KOPT-K1 (cell line): ENCODE data around the gene CXCR3.
"Not testable (repeated sequence)": the region's sequence is repeated elsewhere in the genome, so short reads cannot be mapped to it uniquely, and the experiment has no call there.

Experiments
- H3K27ac ChIP-seq: fragments of 200-600 bp; sonication (generic); 2 replicates; pipeline ENCODE4 v1.5.1; 2016; ENCODE audit warnings: antibody characterized with exemption, mild to moderate bottlenecking, low read depth, low read length; ENCODE audit not compliant: poor library complexity, severe bottlenecking
- H3K36me3 ChIP-seq: fragments of 200-600 bp; sonication (generic); 2 replicates; pipeline ENCODE4 v1.5.1; 2017; ENCODE audit warnings: antibody characterized with exemption, mild to moderate bottlenecking, low read length, moderate library complexity; ENCODE audit not compliant: insufficient read depth
- H3K9me3 ChIP-seq: fragments of 200-600 bp; sonication (generic); 2 replicates; pipeline ENCODE4 v1.5.1; 2017; ENCODE audit warnings: antibody characterized with exemption, low read length, mild to moderate bottlenecking; ENCODE audit not compliant: insufficient read depth, poor library complexity, severe bottlenecking

The CXCR3 gene

GRCh38 chrX:71622576-71623450, 4.5 kb upstream of the CXCR3 start:
- Histone ChIP-seq H3K9me3 (no peaks in the 10 kb centered on the region), H3K36me3 (no peaks in the 10 kb centered on the region), H3K27ac (peak overlapping the region; percentile 71)

DNA sequence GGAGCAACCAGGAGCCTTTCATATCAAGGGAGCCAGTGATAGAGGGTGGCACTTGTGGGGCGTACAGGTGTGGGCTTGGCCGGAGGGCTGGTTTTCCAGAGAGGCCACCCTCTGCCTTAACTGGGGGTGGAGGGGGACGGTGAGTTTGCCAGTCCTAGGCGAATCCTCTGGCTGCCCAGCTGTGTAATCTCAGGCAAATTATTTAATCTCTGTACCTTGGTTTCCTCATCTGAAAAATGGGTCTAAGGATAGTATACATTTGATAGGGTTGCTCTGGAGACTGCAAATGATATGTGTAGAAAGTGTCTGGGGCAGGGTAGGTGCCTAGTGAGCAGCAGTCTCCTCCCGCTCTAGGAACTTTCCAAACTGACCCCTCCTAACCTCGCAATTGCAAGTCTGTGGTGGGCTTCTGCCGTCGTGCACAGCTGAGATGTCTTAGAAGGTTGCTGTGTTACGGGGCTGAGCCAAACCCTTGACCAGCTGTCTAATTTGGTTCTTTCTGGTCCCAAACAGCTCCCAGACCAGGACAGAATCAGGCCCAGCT, 3.8 kb upstream of the CXCR3 start:
- Histone ChIP-seq H3K9me3 (no peaks in the 10 kb centered on the region), H3K36me3 (no peaks in the 10 kb centered on the region), H3K27ac (peak overlapping the region; percentile 71)

- Histone ChIP-seq H3K36me3 (no peaks in the 10 kb centered on the region), H3K9me3 (no peaks in the 10 kb centered on the region), H3K27ac (peak overlapping the region; percentile 16)
Measured at GRCh38 chrX:71621603-71622002, 3.3 kb upstream of the CXCR3 start.

GRCh38 chrX:71619986-71620385, 1.7 kb upstream of the CXCR3 start:
- Histone ChIP-seq H3K9me3 (no peaks in the 10 kb centered on the region), H3K36me3 (no peaks in the 10 kb centered on the region), H3K27ac (no peak overlapping the region)

DNA sequence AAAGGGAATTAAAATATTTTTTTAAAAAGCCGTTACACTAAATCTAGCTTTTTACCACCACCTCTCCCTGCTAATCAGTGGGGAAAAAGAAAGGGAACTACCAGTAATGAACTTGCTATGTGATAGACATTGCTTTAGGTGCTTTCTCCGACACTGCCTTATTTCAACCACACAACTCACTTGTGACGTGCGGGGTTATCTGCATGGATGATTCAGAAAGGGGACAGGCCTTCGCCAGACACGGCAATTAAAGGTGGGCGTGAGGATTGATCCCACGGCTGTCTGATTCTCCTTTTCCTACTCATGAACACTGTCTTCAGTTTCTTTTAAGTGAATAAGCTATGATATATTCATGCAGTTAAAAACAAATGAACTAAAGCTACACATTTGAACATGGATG, 882 bp upstream of the CXCR3 start:
- no peaks in the 10 kb centered on the region for H3K36me3 ChIP-seq
- H3K9me3 ChIP-seq = no peaks in the 10 kb centered on the region
- peak overlapping the region; percentile 62 for H3K27ac ChIP-seq

DNA sequence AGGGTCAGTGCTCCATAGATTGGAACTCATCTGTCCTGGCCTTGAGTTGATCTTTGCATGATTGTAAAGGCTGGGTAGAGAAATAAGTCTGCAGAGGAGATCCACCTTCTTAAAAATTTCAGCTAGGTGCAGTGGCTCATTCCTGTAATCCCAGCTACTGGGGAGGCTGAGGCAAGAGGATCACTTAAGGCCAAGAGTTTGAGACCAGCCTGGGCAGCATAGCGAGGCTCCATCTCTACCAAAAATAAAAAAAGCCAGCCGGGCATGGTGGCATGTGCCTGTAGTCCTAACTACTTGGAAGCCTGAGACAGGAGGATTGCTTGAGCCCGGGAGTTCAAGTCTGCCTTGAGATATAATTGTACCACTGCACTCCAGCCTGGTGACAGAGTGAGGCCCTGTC, 476 bp upstream of the CXCR3 start:
- no peaks in the 10 kb centered on the region for H3K9me3 ChIP-seq
- no peaks in the 10 kb centered on the region for H3K36me3 ChIP-seq
- H3K27ac ChIP-seq = peak overlapping the region; percentile 62

DNA sequence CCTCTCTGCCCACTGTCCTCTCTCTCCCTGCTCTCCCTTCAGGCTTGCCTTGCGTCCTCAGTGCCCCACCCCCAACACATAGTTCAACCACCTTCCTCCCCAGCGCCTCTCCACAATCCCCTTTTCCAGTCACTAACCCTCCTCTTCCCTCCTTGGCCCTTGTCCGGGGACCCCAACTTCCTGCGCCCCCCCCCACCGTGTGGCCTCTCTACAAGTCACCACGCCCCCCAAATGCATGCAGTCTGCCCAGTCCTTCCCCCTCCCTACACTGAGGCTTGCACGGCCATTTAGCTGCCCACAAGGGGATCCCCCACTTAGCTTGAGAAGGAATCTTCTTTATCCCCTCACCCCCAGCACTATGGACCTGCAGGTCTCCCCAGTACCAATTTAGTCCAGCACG, 569 bp downstream of the CXCR3 start:
- Histone ChIP-seq H3K9me3 (no peaks in the 10 kb centered on the region), H3K27ac (peak overlapping the region; percentile 62), H3K36me3 (peaks cover 5% of the 10 kb centered on the region; the same call in 1 of the 2 replicates)

GRCh38 chrX:71616672-71617529, 1.4 kb downstream of the CXCR3 start:
- Histone ChIP-seq H3K36me3 (peaks cover 14% of the 10 kb centered on the region), H3K9me3 (no peaks in the 10 kb centered on the region), H3K27ac (peak overlapping the region; percentile 17)

GRCh38 chrX:71615954-71616353, 2.4 kb downstream of the CXCR3 start:
- no peaks in the 10 kb centered on the region for H3K9me3 ChIP-seq
- H3K27ac ChIP-seq = peak overlapping the region; percentile 9
- peaks cover 23% of the 10 kb centered on the region for H3K36me3 ChIP-seq

DNA sequence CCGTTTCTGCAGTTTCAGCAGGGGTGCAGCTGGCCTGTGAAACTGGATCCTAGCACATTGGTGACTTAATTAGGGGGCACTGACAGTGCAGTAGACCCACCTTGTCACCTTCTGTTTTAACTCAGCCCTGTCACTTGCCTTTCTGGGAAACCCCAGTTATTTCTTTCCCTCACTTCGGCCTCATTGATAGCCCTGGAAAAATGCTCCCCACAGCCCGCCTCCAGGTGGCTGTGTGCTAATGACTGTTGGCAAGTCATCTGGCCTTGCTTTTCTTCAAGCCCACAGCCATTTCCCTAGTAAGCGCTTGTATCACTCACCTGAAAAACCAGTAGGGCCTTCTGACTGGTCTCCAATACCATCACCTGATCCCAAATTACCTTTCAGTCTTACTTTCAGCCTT, 3.3 kb downstream of the CXCR3 start:
- Histone ChIP-seq H3K36me3 (peaks cover 31% of the 10 kb centered on the region), H3K27ac (no peak overlapping the region), H3K9me3 (no peaks in the 10 kb centered on the region)

GRCh38 chrX:71612256-71612655, 6.1 kb downstream of the CXCR3 start:
- Histone ChIP-seq H3K27ac (no peak overlapping the region), H3K36me3 (peaks cover 54% of the 10 kb centered on the region), H3K9me3 (no peaks in the 10 kb centered on the region)

DNA sequence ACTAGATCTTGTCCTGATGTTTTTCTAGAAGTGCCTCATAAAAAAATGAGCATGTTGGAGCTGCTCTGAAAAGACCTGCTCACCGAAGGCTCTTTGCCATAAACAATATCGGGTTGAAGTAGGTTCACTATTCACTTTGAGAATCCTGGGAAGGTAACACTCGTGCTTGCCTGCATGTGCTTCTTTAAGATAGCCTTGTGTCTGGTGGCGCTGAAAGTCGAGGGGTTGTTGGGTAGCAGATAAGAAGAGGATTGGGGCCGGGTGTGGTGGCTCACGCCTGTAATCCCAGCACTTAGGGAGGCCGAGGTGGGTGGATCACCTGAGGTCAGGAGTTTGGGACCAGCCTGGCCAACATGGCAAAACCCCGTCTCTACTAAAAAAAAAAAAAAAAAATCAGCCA, 6.6 kb downstream of the CXCR3 start:
- peaks cover 54% of the 10 kb centered on the region for H3K36me3 ChIP-seq
- not testable (repeated sequence) for H3K9me3 ChIP-seq

DNA sequence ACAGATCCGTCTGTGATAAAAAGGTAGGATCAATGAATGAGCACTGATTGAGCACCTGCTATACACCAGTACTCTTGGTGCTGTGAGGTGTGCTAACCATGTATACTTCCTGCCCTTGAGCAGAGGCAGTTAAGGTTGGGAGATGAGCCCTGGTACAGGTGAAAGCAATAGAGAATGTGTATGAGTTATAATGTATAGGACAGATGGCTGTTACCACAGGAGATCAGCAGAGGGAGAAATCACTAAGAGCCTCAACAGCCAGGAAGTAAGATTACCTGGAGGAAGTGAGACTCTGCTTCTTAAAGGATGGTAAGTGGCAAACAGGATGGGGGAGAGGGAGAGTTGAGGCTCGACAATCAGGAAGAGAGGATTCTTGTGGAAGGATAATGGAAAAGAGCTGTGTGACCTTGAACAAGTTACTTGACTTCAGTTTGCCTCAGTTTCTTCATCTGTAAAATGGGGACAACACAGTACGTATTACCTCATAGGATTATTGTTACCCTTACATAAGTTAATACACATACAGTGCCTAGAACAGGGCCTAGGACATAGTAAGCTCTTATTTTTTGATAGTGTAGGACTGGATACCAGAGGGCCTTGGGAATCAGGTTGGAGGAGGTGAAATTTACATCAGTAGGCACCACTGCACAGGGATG, 9.1 kb downstream of the CXCR3 start:
- H3K36me3 ChIP-seq = peaks cover 73% of the 10 kb centered on the region
- no peaks in the 10 kb centered on the region for H3K9me3 ChIP-seq
- peak overlapping the region; percentile 24 for H3K27ac ChIP-seq

More for the DNA sequence above, 6.6 kb downstream of the CXCR3 start:
- H3K27ac ChIP-seq = not testable (repeated sequence)

GRCh38 chrX:71607488-71607887, 10.8 kb downstream of the CXCR3 start:
- Histone ChIP-seq H3K9me3 (no peaks in the 10 kb centered on the region), H3K27ac (peak overlapping the region; percentile 87), H3K36me3 (peaks cover 82% of the 10 kb centered on the region)
